GM23338 (cell line): Measurements from ENCODE around the gene UBXN2A. TPM values are rescaled to one million over a fixed set of nuclear protein-coding genes. Genes with fewer than 3 reads are reported as not detected.

ENCODE experiments used
- CTCF ChIP-seq, 2 experiments: fragments of 200-600 bp in 1 of 2; sonication (generic) in 1 of 2; conservative IDR thresholded peaks; 2 replicates each; pipeline versions ENCODE4 v1.5.1 to v1.6.1; 2016 to 2017; ENCODE audit warnings: antibody characterized with exemption in 2 of 2, low read depth in 2 of 2, mild to moderate bottlenecking in 2 of 2, moderate library complexity in 1 of 2
- ETS1 ChIP-seq: IDR thresholded peaks from 2 replicates; pipeline ENCODE4 v1.6.1; 2016; ENCODE audit warnings: antibody characterized with exemption
- POLR2AphosphoS5 ChIP-seq: IDR thresholded peaks from 2 replicates; pipeline ENCODE4 v1.6.1; 2016; ENCODE audit warnings: antibody characterized with exemption, low read depth
- REST ChIP-seq: IDR thresholded peaks from one replicate; pipeline ENCODE4 v1.6.1; 2018; ENCODE audit warnings: antibody characterized with exemption; ENCODE audit not compliant: unreplicated experiment
- ZNF331 ChIP-seq: fragments of 250-450 bp; sonication (Bioruptor Pico); IDR thresholded peaks from 2 replicates; pipeline ENCODE4 v1.5.0; 2020; ENCODE audit warnings: low read depth, mild to moderate bottlenecking, moderate library complexity
- ZNF462 ChIP-seq: fragments of 250-450 bp; sonication (Bioruptor Pico); IDR thresholded peaks from 2 replicates; pipeline ENCODE4 v1.5.0; 2020; ENCODE audit warnings: mild to moderate bottlenecking, moderate library complexity
- polyA plus RNA-seq: library from polyadenylated mRNA; unstranded; fragments of >200 nt; fragmentation: Nextera tagmentation; extraction: Ambion mirVana; gene quantifications from 2 replicates; pipeline ENCODE4 v1.2.1, GENCODE V29; 2016
- total RNA-seq: library from RNA; depleted of rRNA; stranded (reverse); fragments of >200 nt; shearing (Covaris generic); gene quantifications from 2 replicates; pipeline ENCODE4 v1.2.3, GENCODE V29; 2014

Gene UBXN2A
- total and polyA plus RNA-seq, 2 experiments from 2014 or later, result 11.5 to 12.1 TPM

- no peak for TF ChIP-seq ZNF462 (CRISPR knock-in tag)
- no peak for TF ChIP-seq REST
- TF ChIP-seq POLR2AphosphoS5, result no peak
- TF ChIP-seq ETS1, result no peak
- no peak; a peak in 1 of 4 replicates for TF ChIP-seq CTCF (conservative IDR thresholded peaks at IDR 0.05; ENCODE audit: low read depth in 2 of 2)
- no peak for TF ChIP-seq ZNF331 (CRISPR knock-in tag)
Observed at GRCh38 chr2:23988371-23988770, 48.1 kb downstream of the UBXN2A start (continued).
